Fibroblast of skin of abdomen (primary cell): ENCODE results near the gene WFIKKN1.

Experiments
- DNase-seq: peaks from one replicate; pipeline ENCODE4 v3.0.0-alpha.2; 2013

Gene WFIKKN1

DNA sequence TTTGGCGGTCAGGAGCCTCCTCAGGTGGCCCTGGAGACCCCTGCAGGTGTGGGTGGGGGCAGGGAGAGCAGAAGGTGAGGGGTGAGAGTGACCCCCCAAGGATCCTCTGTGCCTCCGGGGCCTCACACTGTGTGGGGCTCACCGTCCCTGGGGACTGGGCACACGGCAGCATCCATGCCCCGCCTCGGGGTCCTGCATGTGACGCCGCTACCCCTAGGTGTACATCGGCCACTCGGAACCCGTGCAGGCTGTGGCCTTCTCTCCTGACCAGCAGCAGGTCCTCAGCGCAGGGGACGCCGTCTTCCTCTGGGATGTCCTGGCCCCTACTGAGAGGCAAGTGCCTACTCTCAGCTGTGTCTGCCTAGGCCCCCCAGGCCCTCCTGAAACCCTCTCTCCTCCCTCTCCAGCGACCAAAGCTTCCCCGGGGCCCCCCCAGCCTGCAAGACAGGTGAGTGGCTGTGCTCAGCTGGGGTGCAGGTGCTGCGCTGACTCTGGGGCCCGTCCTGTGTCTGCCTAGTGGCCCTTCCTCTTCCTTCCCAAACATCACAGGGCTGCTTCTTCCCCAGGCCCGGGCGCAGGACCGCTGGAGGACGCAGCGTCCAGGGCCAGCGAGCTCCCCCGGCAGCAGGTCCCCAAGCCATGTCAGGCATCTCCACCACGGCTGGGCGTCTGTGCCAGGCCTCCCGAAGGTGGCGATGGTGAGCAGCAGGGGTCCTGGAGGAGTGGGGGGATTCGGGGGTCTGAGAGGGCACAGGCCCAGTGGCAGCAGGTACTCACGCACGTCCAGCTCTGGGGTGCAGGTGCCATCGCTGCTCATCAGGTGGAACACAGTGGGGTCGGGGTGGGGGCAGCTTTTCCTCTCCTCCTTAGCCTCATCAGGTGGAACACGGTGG is 28.1 kb downstream of the WFIKKN1 start:
- DNase-seq = no peak

DNA sequence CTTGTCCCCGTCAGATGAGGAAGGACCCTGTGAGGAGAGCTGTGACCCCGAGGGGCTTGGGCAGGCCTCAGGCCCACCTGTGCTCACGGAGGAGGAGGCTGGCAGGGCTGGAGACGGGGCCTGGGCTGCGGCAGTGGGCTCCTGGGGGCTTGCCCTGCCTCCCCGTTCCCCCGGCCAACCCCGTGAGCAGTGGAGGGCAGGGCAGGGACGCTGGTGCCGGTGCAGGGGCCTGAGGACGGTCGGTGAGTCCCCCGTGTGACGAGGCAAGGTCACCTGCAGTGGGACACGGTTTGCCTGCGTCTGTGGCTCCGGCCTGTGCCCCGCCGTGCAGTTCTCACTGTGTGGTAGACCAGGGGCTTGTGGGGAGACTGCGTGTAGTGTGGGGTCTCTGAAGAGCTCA is 28.8 kb downstream of the WFIKKN1 start:
- DNase-seq = no peak

DNA sequence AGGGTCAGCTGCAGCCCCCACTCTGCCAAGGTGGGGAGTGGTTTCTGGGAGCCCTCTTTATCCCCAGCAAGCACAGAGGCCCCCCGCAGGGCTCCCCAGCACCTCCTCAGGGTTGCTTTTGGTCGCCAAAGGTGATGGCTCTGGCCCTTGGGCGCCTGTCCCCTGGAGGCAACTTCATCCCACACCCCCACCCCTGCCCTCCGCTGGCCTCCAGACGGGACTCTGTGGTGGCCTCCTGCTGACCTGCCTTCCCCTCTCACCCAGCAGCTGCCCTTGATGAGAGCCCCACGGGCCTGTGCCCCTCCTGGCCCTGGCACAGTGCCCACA is 29.3 kb downstream of the WFIKKN1 start:
- DNase-seq = no peak

DNA sequence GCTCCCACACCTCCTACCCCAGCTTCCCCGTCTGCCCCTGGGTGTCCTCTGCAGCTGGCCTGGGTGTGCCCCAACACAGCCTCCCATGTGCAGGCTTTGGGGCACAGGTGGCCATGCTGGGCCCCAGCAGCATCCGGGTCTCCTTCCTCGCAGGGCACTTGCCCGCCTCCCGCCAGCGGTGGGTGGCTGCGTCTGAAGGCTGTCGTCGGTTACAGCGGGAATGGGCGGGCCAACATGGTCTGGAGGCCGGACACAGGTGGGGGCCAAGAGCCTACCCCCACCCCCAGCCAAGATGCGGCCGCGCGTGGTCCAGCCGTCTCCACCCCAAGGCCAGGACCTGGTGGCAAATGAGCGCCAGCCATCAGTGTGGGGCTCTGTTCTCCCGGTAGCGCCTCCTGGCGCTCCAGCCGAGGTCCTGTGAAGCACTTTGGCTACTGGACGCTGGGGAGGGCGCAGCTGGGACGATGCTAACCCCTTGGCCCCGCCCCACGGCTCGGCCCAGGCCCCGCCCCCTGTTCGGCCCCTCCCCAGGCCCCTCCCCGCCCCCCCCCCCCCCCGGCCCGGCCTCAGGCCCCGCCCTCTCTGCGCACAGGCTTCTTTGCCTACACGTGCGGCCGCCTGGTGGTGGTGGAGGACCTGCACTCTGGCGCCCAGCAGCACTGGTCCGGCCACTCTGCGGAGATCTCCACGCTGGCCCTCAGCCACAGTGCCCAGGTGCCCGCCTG is 29.8 kb downstream of the WFIKKN1 start:
- DNase-seq = peak; percentile 66

DNA sequence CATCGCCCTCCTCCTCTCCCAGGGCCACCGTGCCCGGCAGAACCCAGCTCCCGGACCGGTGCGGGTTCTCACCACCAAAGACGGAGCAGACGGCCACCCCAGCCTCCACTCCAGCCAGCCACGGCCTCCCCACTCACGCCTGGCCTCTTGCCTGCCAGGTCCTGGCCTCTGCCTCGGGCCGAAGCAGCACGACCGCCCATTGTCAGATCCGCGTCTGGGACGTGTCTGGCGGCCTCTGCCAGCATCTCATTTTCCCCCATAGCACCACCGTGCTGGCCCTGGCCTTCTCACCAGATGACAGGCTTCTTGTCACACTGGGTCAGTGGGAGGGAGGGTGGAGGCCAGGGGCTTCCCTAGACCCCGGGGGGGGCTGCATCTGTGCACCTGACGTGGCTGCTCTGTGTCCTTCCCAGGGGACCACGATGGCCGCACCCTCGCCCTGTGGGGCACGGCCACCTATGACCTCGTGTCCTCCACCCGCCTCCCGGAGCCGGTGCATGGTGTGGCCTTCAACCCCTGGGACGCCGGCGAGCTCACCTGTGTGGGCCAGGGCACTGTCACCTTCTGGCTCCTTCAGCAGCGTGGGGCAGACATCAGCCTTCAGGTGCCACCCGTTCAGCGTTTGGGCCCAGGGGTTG is 30.5 kb downstream of the WFIKKN1 start:
- DNase-seq = no peak

DNA sequence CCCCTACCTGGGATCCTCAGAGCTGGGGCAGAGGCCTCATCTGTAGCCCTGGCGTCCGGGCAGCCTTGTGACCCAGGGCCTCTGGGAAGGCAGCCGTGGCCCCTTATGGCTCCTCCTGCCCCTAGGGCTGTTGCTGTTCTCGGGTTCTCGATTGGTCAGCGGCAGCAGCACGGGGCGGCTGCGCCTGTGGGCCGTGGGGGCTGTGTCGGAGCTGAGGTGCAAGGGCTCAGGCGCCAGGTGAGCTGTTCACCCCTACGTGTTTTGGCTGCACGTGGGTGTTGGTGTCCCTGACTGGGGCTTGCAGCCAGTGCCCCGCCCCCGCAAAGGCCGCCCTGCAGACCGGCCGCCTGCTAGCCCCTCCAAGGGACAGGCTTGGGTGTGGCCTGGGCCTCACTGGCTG is 31.3 kb downstream of the WFIKKN1 start:
- DNase-seq = no peak

DNA sequence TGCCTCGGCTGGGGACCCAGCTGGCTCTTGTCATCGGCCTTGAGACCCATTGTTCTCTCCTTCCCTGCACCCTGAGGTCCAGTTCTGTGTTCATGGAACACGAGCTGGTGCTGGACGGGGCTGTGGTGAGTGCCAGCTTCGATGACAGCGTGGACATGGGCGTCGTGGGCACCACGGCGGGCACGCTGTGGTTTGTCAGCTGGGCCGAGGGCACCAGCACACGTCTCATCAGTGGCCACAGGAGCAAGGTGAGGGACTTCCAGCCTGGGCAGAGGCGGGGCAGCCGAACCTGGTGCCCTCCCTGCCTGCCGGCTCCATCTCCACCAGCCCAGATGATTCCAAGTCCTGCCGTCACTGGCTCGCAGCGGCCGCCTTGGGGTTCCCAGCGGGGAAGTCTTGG is 31.8 kb downstream of the WFIKKN1 start:
- no peak for DNase-seq

DNA sequence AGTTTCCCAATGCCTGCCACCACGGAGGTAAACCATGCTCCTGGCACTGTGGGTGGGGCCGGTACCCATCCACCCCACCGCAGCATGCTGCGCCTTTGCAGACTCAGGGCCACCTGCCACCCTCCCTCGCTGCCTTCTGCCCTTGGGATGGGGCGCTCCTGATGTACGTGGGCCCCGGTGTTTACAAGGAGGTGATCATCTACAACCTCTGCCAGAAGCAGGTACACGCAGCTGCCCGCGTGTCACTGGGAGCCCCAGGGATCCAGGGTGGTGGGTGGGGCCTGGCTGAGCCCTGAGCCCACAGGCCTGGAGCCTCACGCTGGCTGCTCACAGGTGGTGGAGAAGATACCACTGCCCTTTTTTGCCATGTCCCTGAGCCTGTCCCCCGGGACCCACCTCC is 35.8 kb downstream of the WFIKKN1 start:
- no peak for DNase-seq

DNA sequence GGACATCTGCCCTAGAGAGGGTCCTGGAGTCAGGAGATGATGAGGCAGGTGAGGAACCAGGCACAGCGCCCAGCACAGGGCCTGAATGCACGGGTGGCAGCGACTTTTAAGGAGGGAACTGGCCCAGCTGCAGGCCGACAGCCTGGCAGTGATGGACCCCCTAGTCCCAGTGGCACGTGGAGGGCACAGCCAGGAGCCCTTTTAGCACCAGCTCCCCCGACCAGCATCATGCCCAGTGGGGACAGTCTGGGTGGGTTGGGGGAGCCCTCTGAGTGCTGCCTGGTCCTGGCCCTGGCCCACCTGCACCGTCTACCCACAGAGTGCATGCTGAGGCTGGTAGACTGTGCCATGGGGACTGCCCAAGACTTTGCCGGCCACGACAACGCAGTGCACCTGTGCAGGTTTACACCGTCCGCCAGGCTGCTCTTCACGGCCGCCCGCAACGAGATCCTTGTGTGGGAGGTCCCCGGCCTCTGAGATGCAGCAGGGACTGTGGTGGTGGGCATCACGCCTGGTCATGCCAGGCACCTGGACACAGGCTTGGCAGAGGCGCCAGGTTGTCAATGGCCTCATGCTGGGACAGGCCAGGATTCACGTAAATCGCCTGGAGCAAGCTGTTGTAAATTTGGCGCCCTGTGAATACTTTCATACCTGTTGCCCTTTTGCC is 36.5 kb downstream of the WFIKKN1 start:
- no peak for DNase-seq

DNA sequence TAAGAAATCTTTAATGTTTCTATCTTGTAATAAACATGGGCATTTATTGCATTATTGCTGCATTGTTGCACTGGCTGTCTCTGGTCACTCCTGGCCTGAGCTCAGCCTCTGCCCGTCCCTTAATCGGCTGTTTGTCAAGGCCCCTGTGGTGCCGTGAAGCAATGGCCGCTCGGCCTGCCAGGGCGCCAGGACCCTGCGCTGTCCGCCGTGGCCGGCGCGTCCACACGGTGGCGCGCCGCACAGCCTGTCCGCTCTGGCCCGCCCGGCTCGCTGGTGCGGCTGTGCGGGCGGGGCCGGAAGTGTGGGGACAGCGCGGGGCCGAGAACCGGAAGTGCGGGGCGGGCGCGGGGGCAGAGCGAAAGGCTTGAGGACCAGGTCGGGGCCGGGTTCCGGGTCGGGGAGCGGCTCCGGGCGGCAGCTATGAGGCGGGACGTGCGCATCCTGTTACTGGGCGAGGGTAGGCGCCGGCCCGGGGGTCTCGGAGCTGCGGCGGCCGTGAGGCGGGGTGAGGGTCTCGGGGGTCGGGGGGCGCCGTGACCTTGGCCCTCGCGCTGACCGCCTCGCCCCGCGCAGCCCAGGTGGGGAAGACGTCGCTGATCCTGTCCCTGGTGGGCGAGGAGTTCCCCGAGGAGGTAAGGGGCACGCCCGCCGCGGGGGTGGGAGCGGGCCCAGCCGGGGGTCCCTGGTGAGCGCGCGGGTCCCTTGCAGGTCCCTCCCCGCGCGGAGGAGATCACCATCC is 37.2 kb downstream of the WFIKKN1 start, which contains the start of gene RHOT2:
RHOT2 (plus strand) TSS at position 353 of the 739 bp plus-strand sequence; CDS start at position 421, 68 bp downstream.
- DNase-seq = peak; percentile 89

DNA sequence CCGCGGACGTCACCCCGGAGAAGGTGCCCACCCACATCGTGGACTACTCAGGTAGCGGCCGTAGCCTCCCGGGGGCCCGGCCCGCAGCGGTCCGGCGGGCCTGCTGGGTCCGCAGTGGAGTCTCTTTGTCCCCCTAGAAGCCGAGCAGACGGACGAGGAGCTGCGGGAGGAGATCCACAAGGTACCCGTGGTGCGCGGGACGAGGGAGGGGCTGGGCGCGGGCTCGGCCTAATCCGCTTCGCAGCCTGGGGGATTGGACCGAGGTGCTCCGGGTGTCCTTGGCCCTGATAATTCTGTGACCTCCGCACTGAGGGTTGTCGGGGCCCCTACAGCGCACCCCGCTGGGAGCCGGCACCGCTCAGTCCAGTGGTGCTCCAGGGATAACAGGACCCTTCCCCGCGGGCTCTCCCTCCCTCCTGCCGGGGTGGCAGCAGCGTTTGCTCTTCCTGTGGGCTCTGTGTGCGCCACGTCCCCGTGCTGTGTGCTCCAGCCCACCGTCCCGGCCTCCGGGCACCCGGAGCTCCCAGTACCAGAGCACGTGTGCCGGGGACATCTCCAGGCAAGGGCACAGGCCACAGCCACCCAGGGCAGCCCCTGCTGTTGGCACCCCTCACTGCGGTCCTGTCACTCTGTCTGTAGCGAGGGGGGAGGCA is 37.9 kb downstream of the WFIKKN1 start:
- DNase-seq = no peak

DNA sequence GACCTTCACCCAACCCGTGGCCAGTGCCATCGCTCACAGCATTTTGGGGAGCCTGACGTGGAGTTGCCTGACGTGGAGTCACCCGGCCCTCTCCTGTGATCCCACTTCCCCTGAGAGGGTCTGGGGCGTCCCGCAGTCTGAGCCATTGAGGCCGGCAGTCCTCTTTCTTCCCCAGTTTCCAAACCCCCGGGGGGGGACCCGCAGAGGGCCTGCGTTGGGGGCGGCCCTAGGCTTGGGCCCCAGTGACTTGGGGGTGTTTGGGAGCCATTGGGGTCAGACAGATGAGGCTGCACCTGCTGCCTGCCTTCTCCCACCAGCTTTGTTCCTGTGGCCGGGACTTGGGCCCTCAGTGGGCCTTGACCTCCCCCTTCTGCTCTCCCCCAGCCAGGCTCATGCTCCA is 38.9 kb downstream of the WFIKKN1 start:
- no peak for DNase-seq

DNA sequence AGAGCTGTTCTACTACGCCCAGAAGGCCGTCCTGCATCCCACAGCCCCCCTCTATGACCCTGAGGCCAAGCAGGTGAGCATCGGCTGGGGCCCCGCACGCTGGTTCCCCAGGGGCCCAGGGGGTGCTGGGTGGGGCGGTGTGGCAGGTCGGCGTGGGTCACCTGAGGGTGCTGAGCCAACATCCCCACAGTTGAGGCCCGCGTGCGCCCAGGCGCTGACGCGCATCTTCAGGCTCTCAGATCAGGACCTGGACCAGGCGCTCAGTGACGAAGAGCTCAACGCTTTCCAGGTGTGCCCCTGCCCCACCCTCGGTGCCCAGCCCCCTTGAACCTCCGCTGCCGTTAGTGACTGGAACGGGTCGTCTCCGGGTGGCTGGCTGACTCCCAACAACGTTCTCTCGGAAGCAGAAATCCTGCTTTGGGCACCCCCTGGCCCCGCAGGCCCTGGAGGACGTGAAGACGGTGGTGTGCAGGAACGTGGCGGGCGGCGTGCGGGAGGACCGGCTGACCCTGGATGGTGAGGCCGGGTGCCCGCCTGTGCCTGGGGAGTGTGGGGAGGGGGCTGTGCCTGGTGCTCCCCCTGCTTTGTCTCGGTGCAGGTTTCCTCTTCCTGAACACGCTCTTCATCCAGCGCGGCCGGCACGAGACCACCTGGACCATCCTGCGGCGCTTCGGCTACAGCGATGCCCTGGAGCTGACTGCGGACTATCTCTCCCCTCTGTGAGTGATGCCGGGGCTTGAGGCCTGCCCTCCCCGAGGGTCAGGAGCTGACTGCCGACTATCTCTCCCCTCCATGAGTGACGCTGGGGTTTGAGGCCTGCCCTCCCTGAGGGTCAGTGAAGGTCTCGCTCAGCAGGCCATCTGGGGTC is 39.9 kb downstream of the WFIKKN1 start:
- no peak for DNase-seq

DNA sequence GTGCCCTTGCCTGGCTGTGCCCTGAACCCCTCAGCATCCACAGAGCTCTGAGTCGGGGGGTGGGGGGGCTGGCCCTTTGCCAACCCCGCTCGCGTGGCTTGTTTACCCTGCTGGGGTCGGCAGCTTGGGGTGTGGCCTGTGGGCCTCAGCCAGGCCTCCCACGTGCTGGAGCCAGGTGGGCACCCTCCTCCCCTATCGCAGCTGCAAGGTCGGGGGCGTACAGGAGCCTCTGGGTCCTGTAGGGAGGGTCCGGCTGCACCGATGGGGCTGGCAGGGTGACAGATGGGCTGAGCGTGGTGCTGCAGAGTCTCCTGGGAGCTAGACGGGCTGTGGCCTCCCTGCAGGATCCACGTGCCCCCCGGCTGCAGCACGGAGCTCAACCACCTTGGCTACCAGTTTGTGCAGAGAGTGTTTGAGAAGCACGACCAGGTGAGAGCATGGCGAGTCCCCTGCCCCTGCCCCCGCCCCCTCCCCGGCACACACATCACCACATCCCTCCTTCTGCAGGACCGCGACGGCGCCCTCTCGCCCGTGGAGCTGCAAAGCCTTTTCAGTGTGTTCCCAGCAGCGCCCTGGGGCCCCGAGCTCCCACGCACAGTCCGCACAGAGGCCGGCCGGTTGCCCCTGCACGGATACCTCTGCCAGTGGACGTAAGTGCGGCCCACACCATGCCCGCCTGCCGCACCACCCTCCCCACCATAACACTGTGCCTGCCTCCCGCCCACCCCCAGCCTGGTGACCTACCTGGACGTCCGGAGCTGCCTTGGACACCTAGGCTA is 40.8 kb downstream of the WFIKKN1 start:
- no peak for DNase-seq

DNA sequence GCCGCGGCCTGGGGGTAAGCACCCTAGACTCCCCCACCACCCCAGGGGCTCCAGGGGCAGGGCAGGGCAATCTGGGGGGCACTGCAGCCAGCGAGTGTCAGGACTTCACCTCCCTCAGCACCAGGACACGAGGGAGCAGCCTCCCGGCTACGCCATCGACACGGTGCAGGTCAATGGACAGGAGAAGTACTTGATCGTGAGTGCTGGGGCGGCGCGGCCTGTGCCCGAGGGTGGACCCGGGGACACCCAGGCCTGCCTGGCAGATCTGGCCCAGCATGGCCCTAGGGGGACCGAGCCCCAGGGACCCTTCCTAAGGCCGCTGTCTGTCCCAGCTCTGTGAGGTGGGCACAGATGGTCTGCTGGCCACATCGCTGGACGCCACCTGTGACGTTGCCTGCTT is 41.6 kb downstream of the WFIKKN1 start:
- DNase-seq = no peak

DNA sequence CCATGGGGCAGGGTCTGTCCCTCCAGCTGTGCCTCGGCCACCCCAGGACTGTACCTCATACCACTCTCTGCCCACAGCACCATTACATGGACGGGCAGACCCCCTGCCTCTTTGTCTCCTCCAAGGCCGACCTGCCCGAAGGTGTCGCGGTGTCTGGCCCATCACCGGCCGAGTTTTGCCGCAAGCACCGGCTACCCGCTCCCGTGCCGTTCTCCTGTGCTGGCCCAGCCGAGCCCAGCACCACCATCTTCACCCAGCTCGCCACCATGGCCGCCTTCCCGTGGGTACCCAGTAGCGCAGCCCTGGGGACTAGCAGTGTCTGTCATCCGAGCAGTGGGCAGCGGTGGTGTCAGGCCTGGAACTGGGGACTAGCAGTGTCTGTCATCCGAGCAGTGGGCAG is 42.1 kb downstream of the WFIKKN1 start:
- DNase-seq = no peak

DNA sequence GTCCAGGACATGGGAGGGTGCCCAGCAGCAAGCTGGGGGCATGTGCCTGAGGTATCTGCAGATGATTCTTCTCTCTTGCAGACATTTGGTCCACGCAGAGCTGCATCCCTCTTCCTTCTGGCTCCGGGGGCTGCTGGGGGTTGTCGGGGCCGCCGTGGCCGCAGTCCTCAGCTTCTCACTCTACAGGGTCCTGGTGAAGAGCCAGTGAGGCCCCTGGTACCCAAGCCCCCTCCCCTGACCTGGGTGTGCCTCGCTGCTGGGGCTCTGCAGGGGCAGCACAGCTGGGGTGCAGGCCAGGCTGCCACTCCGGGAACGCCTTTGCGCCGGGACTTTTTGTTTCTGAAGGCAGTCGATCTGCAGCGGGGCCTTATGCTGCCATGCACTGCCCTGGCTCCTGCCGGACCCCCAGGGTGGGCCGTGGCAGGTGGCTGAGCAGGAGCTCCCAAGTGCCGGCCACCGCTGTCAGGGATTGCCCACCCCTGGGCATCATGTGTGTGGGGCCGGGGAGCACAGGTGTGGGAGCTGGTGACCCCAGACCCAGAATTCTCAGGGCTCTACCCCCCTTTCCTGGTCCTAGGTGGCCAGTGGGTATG is 42.7 kb downstream of the WFIKKN1 start:
- DNase-seq = no peak

DNA sequence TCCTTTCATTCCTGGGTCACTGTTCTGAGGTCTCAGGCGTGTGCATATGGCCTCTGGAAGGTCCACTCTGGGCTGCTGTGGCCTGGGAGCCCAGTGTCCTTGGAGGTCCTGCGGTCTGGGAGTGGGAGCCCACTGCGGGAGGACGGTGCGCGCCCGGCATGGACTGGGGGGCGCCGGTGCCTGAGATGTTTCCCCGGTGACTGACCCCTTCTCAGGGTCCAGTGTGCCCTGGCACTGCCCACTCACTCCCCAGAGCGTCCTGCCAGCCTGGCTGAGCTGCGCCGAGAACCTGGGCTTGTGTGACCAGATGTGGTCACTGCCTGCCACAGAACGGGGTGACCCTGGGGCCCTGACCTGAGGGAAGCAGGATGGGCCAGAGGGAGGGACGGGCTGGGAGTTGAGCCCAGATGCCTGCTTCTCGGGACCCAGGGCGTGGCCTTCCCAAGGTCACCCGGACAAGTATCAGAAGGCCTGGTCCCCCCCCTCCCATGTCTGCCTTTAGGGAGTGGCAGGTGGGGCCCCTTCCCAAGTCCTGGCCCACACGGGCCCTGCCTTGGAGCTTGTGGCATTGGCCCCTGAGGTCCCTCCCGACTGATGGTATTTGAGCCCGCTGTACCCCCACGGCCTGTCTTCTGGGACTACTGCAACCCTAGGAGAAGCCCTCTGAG is 43.6 kb downstream of the WFIKKN1 start:
- DNase-seq = no peak
